ENCODE results near the gene GPR55.

Gene GPR55

DNA sequence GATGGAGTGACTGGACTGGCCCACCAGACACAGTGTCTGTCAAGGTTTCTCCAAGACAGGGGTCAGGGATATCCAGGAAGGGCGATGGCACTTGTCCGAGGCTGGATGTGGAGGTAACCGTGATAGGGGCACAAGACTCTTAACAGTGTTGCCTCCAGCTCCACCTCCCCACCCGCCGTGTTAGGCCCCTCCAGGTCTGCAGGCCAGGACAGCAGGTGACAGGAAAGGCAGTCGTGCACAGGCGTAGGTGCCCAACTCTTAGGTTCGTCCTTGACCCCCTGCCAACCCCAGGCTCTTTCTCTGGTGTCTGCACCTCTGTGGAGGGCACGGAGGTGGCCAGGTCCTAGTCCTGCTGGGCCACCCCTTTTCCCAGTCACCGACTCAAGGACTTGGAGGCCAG, 50.2 kb downstream of the GPR55 start:
- no peak overlapping the region for H3K27ac ChIP-seq (ENCODE audit: extremely low read depth, low read depth, low read length)
- CTCF ChIA-PET = no interaction called here
- POLR2A ChIA-PET = no interaction called here
- peaks cover 0 to 75% of the 10 kb centered on the region in 2 experiments; a peak in 2 of 3 replicates for H3K36me3 ChIP-seq (ENCODE audit: control insufficient read depth in 2 of 2, insufficient read depth in 1 of 2, low read length in 2 of 2)
- TF ChIP-seq MYNN (tag by site-specific recombination; IDR thresholded peaks at IDR 0.05; ENCODE audit: borderline replicate concordance) (no peak), ZNF580 (tag by site-specific recombination; IDR thresholded peaks at IDR 0.05) (no peak), ZNF341 (tag by site-specific recombination; IDR thresholded peaks at IDR 0.05; ENCODE audit: low read depth) (no peak), KLF17 (tag by site-specific recombination; IDR thresholded peaks at IDR 0.05) (no peak), ZNF175 (tag by site-specific recombination; IDR thresholded peaks at IDR 0.05) (no peak), ZNF768 (tag by site-specific recombination; IDR thresholded peaks at IDR 0.05) (no peak), ZNF10 (tag by site-specific recombination; IDR thresholded peaks at IDR 0.05) (no peak), ZNF112 (tag by site-specific recombination; IDR thresholded peaks at IDR 0.05) (no peak), ZNF610 (tag by site-specific recombination; IDR thresholded peaks at IDR 0.05; ENCODE audit: borderline replicate concordance) (no peak), ZNF37A (tag by site-specific recombination; IDR thresholded peaks at IDR 0.05) (no peak), ZFP41 (tag by site-specific recombination; IDR thresholded peaks at IDR 0.05; ENCODE audit: borderline replicate concordance) (no peak), ZNF302 (tag by site-specific recombination; IDR thresholded peaks at IDR 0.05; ENCODE audit: low read depth) (no peak), ZNF169 (tag by site-specific recombination; IDR thresholded peaks at IDR 0.05) (no peak), ZNF704 (tag by site-specific recombination; IDR thresholded peaks at IDR 0.05) (no peak), ZEB2 (tag by site-specific recombination; IDR thresholded peaks at IDR 0.05) (no peak)
- TF ChIP-seq, protein P1, sequence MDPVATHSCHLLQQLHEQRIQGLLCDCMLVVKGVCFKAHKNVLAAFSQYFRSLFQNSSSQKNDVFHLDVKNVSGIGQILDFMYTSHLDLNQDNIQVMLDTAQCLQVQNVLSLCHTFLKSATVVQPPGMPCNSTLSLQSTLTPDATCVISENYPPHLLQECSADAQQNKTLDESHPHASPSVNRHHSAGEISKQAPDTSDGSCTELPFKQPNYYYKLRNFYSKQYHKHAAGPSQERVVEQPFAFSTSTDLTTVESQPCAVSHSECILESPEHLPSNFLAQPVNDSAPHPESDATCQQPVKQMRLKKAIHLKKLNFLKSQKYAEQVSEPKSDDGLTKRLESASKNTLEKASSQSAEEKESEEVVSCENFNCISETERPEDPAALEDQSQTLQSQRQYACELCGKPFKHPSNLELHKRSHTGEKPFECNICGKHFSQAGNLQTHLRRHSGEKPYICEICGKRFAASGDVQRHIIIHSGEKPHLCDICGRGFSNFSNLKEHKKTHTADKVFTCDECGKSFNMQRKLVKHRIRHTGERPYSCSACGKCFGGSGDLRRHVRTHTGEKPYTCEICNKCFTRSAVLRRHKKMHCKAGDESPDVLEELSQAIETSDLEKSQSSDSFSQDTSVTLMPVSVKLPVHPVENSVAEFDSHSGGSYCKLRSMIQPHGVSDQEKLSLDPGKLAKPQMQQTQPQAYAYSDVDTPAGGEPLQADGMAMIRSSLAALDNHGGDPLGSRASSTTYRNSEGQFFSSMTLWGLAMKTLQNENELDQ (tag by site-specific recombination; IDR thresholded peaks at IDR 0.05; ENCODE audit: low read depth) = no peak
- TF ChIP-seq, protein P2, sequence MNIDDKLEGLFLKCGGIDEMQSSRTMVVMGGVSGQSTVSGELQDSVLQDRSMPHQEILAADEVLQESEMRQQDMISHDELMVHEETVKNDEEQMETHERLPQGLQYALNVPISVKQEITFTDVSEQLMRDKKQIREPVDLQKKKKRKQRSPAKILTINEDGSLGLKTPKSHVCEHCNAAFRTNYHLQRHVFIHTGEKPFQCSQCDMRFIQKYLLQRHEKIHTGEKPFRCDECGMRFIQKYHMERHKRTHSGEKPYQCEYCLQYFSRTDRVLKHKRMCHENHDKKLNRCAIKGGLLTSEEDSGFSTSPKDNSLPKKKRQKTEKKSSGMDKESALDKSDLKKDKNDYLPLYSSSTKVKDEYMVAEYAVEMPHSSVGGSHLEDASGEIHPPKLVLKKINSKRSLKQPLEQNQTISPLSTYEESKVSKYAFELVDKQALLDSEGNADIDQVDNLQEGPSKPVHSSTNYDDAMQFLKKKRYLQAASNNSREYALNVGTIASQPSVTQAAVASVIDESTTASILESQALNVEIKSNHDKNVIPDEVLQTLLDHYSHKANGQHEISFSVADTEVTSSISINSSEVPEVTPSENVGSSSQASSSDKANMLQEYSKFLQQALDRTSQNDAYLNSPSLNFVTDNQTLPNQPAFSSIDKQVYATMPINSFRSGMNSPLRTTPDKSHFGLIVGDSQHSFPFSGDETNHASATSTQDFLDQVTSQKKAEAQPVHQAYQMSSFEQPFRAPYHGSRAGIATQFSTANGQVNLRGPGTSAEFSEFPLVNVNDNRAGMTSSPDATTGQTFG (tag by site-specific recombination; IDR thresholded peaks at IDR 0.05; ENCODE audit: borderline replicate concordance) = no peak
- TF ChIP-seq, protein P3, sequence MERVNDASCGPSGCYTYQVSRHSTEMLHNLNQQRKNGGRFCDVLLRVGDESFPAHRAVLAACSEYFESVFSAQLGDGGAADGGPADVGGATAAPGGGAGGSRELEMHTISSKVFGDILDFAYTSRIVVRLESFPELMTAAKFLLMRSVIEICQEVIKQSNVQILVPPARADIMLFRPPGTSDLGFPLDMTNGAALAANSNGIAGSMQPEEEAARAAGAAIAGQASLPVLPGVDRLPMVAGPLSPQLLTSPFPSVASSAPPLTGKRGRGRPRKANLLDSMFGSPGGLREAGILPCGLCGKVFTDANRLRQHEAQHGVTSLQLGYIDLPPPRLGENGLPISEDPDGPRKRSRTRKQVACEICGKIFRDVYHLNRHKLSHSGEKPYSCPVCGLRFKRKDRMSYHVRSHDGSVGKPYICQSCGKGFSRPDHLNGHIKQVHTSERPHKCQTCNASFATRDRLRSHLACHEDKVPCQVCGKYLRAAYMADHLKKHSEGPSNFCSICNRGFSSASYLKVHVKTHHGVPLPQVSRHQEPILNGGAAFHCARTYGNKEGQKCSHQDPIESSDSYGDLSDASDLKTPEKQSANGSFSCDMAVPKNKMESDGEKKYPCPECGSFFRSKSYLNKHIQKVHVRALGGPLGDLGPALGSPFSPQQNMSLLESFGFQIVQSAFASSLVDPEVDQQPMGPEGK (tag by site-specific recombination; IDR thresholded peaks at IDR 0.05) = no peak
- TF ChIP-seq, protein P4, sequence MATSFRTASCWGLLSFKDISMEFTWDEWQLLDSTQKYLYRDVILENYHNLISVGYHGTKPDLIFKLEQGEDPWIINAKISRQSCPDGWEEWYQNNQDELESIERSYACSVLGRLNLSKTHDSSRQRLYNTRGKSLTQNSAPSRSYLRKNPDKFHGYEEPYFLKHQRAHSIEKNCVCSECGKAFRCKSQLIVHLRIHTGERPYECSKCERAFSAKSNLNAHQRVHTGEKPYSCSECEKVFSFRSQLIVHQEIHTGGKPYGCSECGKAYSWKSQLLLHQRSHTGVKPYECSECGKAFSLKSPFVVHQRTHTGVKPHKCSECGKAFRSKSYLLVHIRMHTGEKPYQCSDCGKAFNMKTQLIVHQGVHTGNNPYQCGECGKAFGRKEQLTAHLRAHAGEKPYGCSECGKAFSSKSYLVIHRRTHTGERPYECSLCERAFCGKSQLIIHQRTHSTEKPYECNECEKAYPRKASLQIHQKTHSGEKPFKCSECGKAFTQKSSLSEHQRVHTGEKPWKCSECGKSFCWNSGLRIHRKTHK (tag by site-specific recombination; IDR thresholded peaks at IDR 0.05) = no peak
- H3K4me3 ChIP-seq (ENCODE audit: low read depth, low read length) = no peak overlapping the region
- peaks cover 6% of the 10 kb centered on the region; the same call in 1 of the 2 replicates for H3K4me1 ChIP-seq (ENCODE audit: control insufficient read depth, insufficient read depth, low read length)
- H3K9me3 ChIP-seq (ENCODE audit: control insufficient read depth, insufficient read depth, low read depth, low read length) = no peaks in the 10 kb centered on the region
